GM23248 (cell line): ENCODE results near the gene HSPB3. TPM values are rescaled to one million over a fixed set of nuclear protein-coding genes. Genes with fewer than 3 reads are reported as not detected.

Source experiments
- DNase-seq: peaks from one replicate; pipeline ENCODE4 v3.0.0-alpha.2; 2015
- H2AFZ ChIP-seq: fragments of 200-600 bp; sonication (generic); 2 replicates; pipeline ENCODE4 v1.6.1; 2016; ENCODE audit warnings: antibody characterized with exemption
- H3F3A ChIP-seq: fragments of 200-600 bp; sonication (generic); 2 replicates; pipeline ENCODE4 v1.6.1; 2016; ENCODE audit warnings: mild to moderate bottlenecking, antibody characterized with exemption, mixed run types; ENCODE audit not compliant: insufficient read depth
- H3K27ac ChIP-seq: fragments of 200-600 bp; sonication (generic); 2 replicates; pipeline ENCODE4 v1.5.1; 2016; ENCODE audit warnings: mild to moderate bottlenecking
- H3K27me3 ChIP-seq: fragments of 200-600 bp; sonication (generic); replicated peaks from 2 replicates; pipeline ENCODE4 v1.6.1; 2016; ENCODE audit warnings: mild to moderate bottlenecking; ENCODE audit not compliant: insufficient read depth
- H3K36me3 ChIP-seq: fragments of 200-600 bp; sonication (generic); 2 replicates; pipeline ENCODE4 v1.6.1; 2016; ENCODE audit warnings: low read depth, mild to moderate bottlenecking
- H3K4me1 ChIP-seq: fragments of 200-600 bp; sonication (generic); 2 replicates; pipeline ENCODE4 v1.6.1; 2016; ENCODE audit warnings: mild to moderate bottlenecking; ENCODE audit not compliant: insufficient read depth
- H3K4me2 ChIP-seq: fragments of 200-600 bp; sonication (generic); one replicate; pipeline ENCODE4 v1.6.1; 2016; ENCODE audit warnings: mild to moderate bottlenecking; ENCODE audit not compliant: unreplicated experiment
- H3K4me3 ChIP-seq: fragments of 200-600 bp; sonication (generic); 2 replicates; pipeline ENCODE4 v1.5.1; 2016; ENCODE audit warnings: mild to moderate bottlenecking
- H3K79me2 ChIP-seq: fragments of 200-600 bp; sonication (generic); 2 replicates; pipeline ENCODE4 v1.6.1; 2016; ENCODE audit warnings: mild to moderate bottlenecking; ENCODE audit not compliant: insufficient read depth
- H3K9ac ChIP-seq: fragments of 200-600 bp; sonication (generic); 2 replicates; pipeline ENCODE4 v1.6.1; 2016; ENCODE audit warnings: mild to moderate bottlenecking
- H3K9me2 ChIP-seq: fragments of 200-600 bp; sonication (generic); 2 replicates; pipeline ENCODE4 v1.6.1; 2016; ENCODE audit warnings: mixed run types, mild to moderate bottlenecking, moderate library complexity; ENCODE audit not compliant: insufficient read depth
- H3K9me3 ChIP-seq: fragments of 200-600 bp; sonication (generic); one replicate; pipeline ENCODE4 v1.6.1; 2017; ENCODE audit warnings: low read depth
- H4K20me1 ChIP-seq: fragments of 200-600 bp; sonication (generic); 2 replicates; pipeline ENCODE4 v1.6.0; 2016; ENCODE audit not compliant: insufficient read depth
- EZH2 ChIP-seq: fragments of 200-600 bp; sonication (generic); IDR thresholded peaks from 2 replicates; pipeline ENCODE4 v1.6.1; 2018; ENCODE audit warnings: antibody characterized with exemption, mild to moderate bottlenecking; ENCODE audit not compliant: insufficient read depth, poor library complexity, severe bottlenecking
- EZH2phosphoT487 ChIP-seq: fragments of 200-600 bp; sonication (generic); IDR thresholded peaks from 2 replicates; pipeline ENCODE4 v1.6.1; 2018; ENCODE audit warnings: antibody characterized with exemption, moderate library complexity, mild to moderate bottlenecking, low read depth; ENCODE audit not compliant: insufficient read depth
- WGBS, 2 experiments: methylation state at CpG; one replicate each; pipeline ENCODE4 v1.1.6; 2015 to 2017; ENCODE audit warnings: low lambda C conversion rate in 2 of 2, low coverage in 1 of 2; ENCODE audit errors: missing lambda C conversion rate in 2 of 2; 5-methylcytosine and 5-hydroxymethylcytosine counted together
- in situ Hi-C: fragments of 300-500 bp; cut with MboI; formaldehyde crosslinking; loops from 2 replicates; pipeline ENCODE4 v1.15.0; 2020
- polyA plus RNA-seq: library from polyadenylated mRNA; unstranded; fragments of >200 nt; fragmentation: Nextera tagmentation; extraction: Ambion mirVana; gene quantifications from 2 replicates; pipeline ENCODE4 v1.2.1, GENCODE V29; 2016
- total RNA-seq: library from RNA; depleted of rRNA; stranded (reverse); fragments of >200 nt; shearing (Covaris generic); gene quantifications from 2 replicates; pipeline ENCODE4 v1.2.3, GENCODE V29; 2014; rRNA removed

Gene HSPB3
- total and polyA plus RNA-seq, 2 experiments from 2014 or later = 4.1 to 5.4 TPM

DNA sequence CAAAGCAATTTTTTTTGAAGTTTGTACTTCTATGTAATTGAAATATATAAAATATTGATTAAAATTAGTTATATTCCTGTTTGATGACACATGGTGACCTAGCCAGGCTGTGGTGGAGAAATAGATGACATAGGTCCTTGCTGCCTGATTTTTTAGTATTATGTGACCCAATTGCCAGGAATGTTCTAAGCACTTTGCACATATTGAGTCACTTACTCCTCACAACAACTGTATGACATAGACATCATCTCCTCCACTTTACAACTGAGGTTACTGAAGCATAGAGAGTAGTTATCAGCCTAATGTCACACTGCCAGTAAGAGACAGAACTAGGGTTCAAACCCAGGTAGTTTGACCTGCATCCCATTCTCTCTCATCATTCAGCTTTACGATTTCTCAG lies 35.8 kb downstream of the HSPB3 start:
- TF ChIP-seq EZH2phosphoT487 (no peak), EZH2 (no peak)
- Histone ChIP-seq H3K4me3 (no peak overlapping the region), H3K27ac (no peak overlapping the region), H3K4me2 (no peak overlapping the region), H3K9me3 (no peaks in the 10 kb centered on the region), H3K4me1 (peaks cover 14% of the 10 kb centered on the region), H2AFZ (no peak overlapping the region), H3K36me3 (no peaks in the 10 kb centered on the region), H3K9ac (no peak overlapping the region), H4K20me1 (no peaks in the 10 kb centered on the region), H3K79me2 (no peaks in the 10 kb centered on the region), H3K27me3 (no peaks in the 10 kb centered on the region), H3F3A (no peaks in the 10 kb centered on the region; the same call in 1 of the 2 replicates), H3K9me2 (no peaks in the 10 kb centered on the region)
- WGBS, 2 experiments = 89 to 100% methylated on average over 1 of the region's 1 CpG
- DNase-seq = peak; percentile 66
- in situ Hi-C loops = loop anchor here (10.0 kb wide), 1 partner anchor 237 kb away; no protein-coding TSS in a partner anchor

DNA sequence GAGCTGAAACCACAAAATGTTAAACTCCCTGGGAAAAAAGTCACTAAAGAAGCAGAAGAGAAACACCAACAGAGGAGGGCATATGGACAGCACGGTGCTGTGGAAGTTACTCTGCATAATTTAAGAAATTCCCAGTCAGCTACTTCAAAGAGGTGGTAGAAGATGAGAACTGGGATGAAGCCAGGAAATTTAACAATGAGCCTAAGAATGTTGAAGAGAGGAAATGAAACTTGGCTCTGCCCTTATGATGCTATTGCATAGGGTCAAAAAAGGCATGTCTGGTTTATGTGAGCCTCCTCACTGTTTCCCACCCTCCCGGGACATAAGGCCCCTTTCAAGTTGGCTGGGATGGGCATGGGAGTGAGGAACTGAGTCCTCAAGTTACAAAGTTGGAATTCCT lies 36.7 kb downstream of the HSPB3 start:
- in situ Hi-C loops = loop anchor here (10.0 kb wide), 1 partner anchor 237 kb away; no protein-coding TSS in a partner anchor
- 52 to 53% methylated on average over 2 of the region's 2 CpGs for WGBS, 2 experiments

DNA sequence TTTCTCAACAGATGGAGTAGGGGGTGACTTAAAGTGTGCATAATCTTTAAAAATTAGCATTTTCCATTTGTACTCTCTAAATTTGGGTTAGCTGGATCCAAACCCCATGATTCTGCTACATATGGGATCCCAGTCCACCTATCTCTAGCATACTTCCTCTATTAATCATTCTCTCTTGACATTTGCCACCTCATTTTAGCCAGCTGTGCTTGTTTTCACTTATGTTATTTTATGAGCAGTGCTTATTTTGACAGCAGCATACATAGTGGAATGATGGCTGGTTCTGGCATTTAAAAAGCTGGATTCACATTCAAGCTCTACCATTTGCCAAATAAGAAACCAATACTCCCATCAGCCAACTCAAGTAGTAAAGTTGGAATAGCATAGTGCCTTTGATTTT lies 39.5 kb downstream of the HSPB3 start:
- Histone ChIP-seq H3K27me3 (no peaks in the 10 kb centered on the region), H2AFZ (no peak overlapping the region), H3K4me3 (no peak overlapping the region), H3K9me3 (no peaks in the 10 kb centered on the region), H3K4me1 (peaks cover 14% of the 10 kb centered on the region), H3K9me2 (no peaks in the 10 kb centered on the region), H3K27ac (no peak overlapping the region), H3K36me3 (no peaks in the 10 kb centered on the region), H3K79me2 (no peaks in the 10 kb centered on the region), H3K4me2 (no peak overlapping the region), H3K9ac (no peak overlapping the region), H3F3A (no peaks in the 10 kb centered on the region; the same call in 1 of the 2 replicates), H4K20me1 (no peaks in the 10 kb centered on the region)
- DNase-seq = no peak
- TF ChIP-seq EZH2phosphoT487 (no peak), EZH2 (no peak)
- in situ Hi-C loops = loop anchor here (10.0 kb wide), 1 partner anchor 240 kb away; no protein-coding TSS in a partner anchor

More for the DNA sequence above, 36.7 kb downstream of the HSPB3 start:
- DNase-seq = peak; percentile 9
- Histone ChIP-seq H3K79me2 (no peaks in the 10 kb centered on the region), H2AFZ (no peak overlapping the region), H3K4me1 (peaks cover 14% of the 10 kb centered on the region), H3K27me3 (no peaks in the 10 kb centered on the region), H3K9me3 (no peaks in the 10 kb centered on the region), H3K36me3 (no peaks in the 10 kb centered on the region), H3K4me2 (no peak overlapping the region), H3K9ac (no peak overlapping the region), H3F3A (no peaks in the 10 kb centered on the region; the same call in 1 of the 2 replicates), H3K4me3 (no peak overlapping the region), H3K9me2 (no peaks in the 10 kb centered on the region), H4K20me1 (no peaks in the 10 kb centered on the region), H3K27ac (no peak overlapping the region)
- TF ChIP-seq EZH2phosphoT487 (no peak), EZH2 (no peak)

Other genes starting within 250 kb of the HSPB3 start
- 7.8 and 15.4 TPM in 2 replicates for gene ARL15, start 145.1 kb upstream of the HSPB3 start, total RNA-seq
- 9.9 and 10.6 TPM in 2 replicates for gene ARL15, start 145.1 kb upstream of the HSPB3 start, polyA plus RNA-seq
- 74.4 and 77.3 TPM in 2 replicates for gene SNX18, start 62.1 kb downstream of the HSPB3 start, total RNA-seq
- 13.5 and 14.2 TPM in 2 replicates for gene SNX18, start 62.1 kb downstream of the HSPB3 start, polyA plus RNA-seq